HG02623 (cell line): ENCODE measurements around the gene DUOX1.
"Not testable (repeated sequence)": the region's sequence is repeated elsewhere in the genome, so short reads cannot be mapped to it uniquely, and the experiment has no call there.

Experiments used
- ATAC-seq: cut with Tn5 transposase; IDR thresholded peaks from one replicate; pipeline ENCODE4 v1.9.1; 2021; ENCODE audit warnings: moderate library complexity; ENCODE audit not compliant: unreplicated experiment

DUOX1 gene

GRCh38 chr15:45120081-45120972, 9.5 kb upstream of the DUOX1 start:
- no peak for ATAC-seq

GRCh38 chr15:45121020-45121419, 8.8 kb upstream of the DUOX1 start:
- no peak for ATAC-seq

GRCh38 chr15:45121706-45122417, 7.9 kb upstream of the DUOX1 start:
- ATAC-seq, result no peak

GRCh38 chr15:45122719-45123118, 7.1 kb upstream of the DUOX1 start:
- no peak for ATAC-seq

GRCh38 chr15:45123397-45123796, 6.4 kb upstream of the DUOX1 start:
- no peak for ATAC-seq

GRCh38 chr15:45126535-45127158, 3.1 kb upstream of the DUOX1 start:
- no peak for ATAC-seq

- no peak for ATAC-seq
Measured at GRCh38 chr15:45128971-45129639, 689 bp upstream of the DUOX1 start.

- no peak for ATAC-seq
Measured at GRCh38 chr15:45130291-45131000, 652 bp downstream of the DUOX1 start.

- no peak for ATAC-seq
Measured at GRCh38 chr15:45131510-45131909, 1.7 kb downstream of the DUOX1 start.

- no peak for ATAC-seq
Measured at GRCh38 chr15:45132844-45133560, 3.2 kb downstream of the DUOX1 start.

- no peak for ATAC-seq
Measured at GRCh38 chr15:45133561-45133920, 3.7 kb downstream of the DUOX1 start.

GRCh38 chr15:45134046-45134445, 4.3 kb downstream of the DUOX1 start:
- ATAC-seq, result no peak

- no peak for ATAC-seq
Measured at GRCh38 chr15:45134682-45135604, 5.1 kb downstream of the DUOX1 start.

GRCh38 chr15:45135705-45136377, 6.0 kb downstream of the DUOX1 start:
- not testable (repeated sequence) for ATAC-seq

GRCh38 chr15:45136378-45136764, 6.6 kb downstream of the DUOX1 start:
- no peak for ATAC-seq

GRCh38 chr15:45137703-45138102, 7.9 kb downstream of the DUOX1 start:
- no peak for ATAC-seq

- ATAC-seq, result no peak
Measured at GRCh38 chr15:45138814-45139765, 9.3 kb downstream of the DUOX1 start.
